SH-SY5Y (cell line): ENCODE results near the gene FA2H.

ENCODE experiments used
- GATA2 ChIP-seq: IDR thresholded peaks from 2 replicates; pipeline ENCODE4 v1.6.1; 2011; ENCODE audit warnings: mild to moderate bottlenecking, low read depth, low read length
- GATA3 ChIP-seq: IDR thresholded peaks from 2 replicates; pipeline ENCODE4 v1.6.1; 2011; ENCODE audit warnings: low read depth, mild to moderate bottlenecking, low read length, moderate library complexity

DNA sequence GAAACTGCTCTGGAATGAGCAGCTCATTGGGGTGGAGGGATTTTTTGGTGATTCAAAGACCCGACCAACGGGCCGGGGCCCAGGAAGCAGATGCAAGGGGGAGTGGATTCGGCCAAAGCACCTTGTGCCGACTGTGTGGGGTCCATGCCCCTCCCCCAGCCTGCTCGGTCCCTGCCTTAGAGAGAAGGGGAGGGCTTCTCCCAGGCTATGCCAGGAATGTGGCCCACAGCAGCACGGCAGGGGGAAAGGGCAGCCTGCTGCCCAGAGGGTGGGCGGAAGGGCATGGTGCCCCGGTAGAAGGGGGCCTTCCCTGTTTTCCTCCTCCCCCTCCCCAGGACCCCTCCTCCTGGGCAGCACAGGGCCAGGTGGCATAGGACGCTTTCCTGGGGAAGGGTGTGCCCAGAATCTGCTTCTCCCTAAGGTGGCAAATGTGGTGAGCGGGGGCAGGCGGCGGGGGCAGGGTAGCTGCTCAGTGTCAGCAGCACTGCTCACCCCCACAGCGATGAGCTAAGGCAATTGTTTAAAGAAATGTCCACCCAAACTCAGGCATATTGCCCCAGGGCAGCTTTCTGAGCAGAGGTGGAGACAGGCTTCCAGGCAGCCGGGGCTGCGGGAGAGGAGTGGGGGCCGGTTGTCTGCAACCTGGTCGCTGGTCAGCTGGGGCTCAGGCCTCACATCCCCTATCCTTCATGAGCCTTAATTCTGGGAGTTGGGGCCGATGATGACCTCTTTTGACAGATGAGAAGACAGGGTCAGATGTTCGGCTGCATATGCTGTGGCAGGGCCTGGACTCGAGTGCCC lies 40.1 kb downstream of the FA2H start:
- no peak for TF ChIP-seq GATA2
- no peak for TF ChIP-seq GATA3
